Bronchial epithelial cell (primary cell): ENCODE results near the gene PIEZO2. TPM values are rescaled to one million over a fixed set of nuclear protein-coding genes. Genes with fewer than 3 reads are reported as not detected.

Source experiments
- DNase-seq: peaks from one replicate; pipeline ENCODE4 v3.0.0-alpha.2; 2010; ENCODE audit warnings: low read depth
- FAIRE-seq: peaks from 2 replicates; lab custom pipeline; 2011; peaks lifted over from hg19 to GRCh38; lab: Jason Lieb, UNC
- H3K27me3 ChIP-seq: 2 replicates; pipeline ENCODE4 v1.5.1; 2011; ENCODE audit warnings: low read length; ENCODE audit not compliant: control insufficient read depth, insufficient read depth
- H3K36me3 ChIP-seq: 2 replicates; pipeline ENCODE4 v1.5.1; 2011; ENCODE audit warnings: low read length; ENCODE audit not compliant: control insufficient read depth, insufficient read depth
- H3K4me3 ChIP-seq: 2 replicates; pipeline ENCODE4 v1.5.1; 2011; ENCODE audit warnings: mild to moderate bottlenecking, low read depth, low read length, control low read depth
- CTCF ChIP-seq: IDR thresholded peaks from 2 replicates; pipeline ENCODE4 v1.5.1; 2011; ENCODE audit warnings: mild to moderate bottlenecking, moderate library complexity, low read length, control low read depth, inconsistent platforms; ENCODE audit not compliant: insufficient read depth, severe bottlenecking
- total RNA-seq: library from RNA; depleted of rRNA; stranded (reverse); fragments of >200 nt; gene quantifications from 2 replicates; pipeline ENCODE4 v1.2.1, GENCODE V29; 2014

PIEZO2 gene
- total RNA-seq, 1 donor from 2014 or later: 1.3 TPM

- Histone ChIP-seq H3K4me3 (no peak overlapping the region), H3K27me3 (no peaks in the 10 kb centered on the region), H3K36me3 (no peaks in the 10 kb centered on the region)
- no peak for FAIRE-seq
- DNase-seq: no peak
- TF ChIP-seq CTCF: no peak
Measured at GRCh38 chr18:10690366-10690765, 459.0 kb downstream of the PIEZO2 start.

GRCh38 chr18:10690035-10690329 lies 459.4 kb downstream of the PIEZO2 start:
- H3K27me3 ChIP-seq: no peaks in the 10 kb centered on the region
- FAIRE-seq (no peak), DNase-seq (no peak)
- no peaks in the 10 kb centered on the region for H3K36me3 ChIP-seq
- no peak overlapping the region for H3K4me3 ChIP-seq
- no peak for TF ChIP-seq CTCF

- no peak for TF ChIP-seq CTCF
- Histone ChIP-seq H3K27me3 (no peaks in the 10 kb centered on the region), H3K36me3 (no peaks in the 10 kb centered on the region), H3K4me3 (no peak overlapping the region)
- no peak for DNase-seq
- FAIRE-seq: no peak
Measured at GRCh38 chr18:10689236-10690034, 459.9 kb downstream of the PIEZO2 start.

GRCh38 chr18:10688766-10689165 lies 460.6 kb downstream of the PIEZO2 start:
- Histone ChIP-seq H3K36me3 (no peaks in the 10 kb centered on the region), H3K27me3 (no peaks in the 10 kb centered on the region), H3K4me3 (no peak overlapping the region)
- TF ChIP-seq CTCF: no peak
- DNase-seq (no peak), FAIRE-seq (no peak)

- no peak for TF ChIP-seq CTCF
- H3K27me3 ChIP-seq: no peaks in the 10 kb centered on the region
- DNase-seq (peak; percentile 76), FAIRE-seq (peak; percentile 7)
- H3K36me3 ChIP-seq: no peaks in the 10 kb centered on the region
- H3K4me3 ChIP-seq: no peak overlapping the region
Measured at GRCh38 chr18:10687161-10687925, 462.0 kb downstream of the PIEZO2 start.
